Ramos (cell line): Measurements from ENCODE around the gene VSTM4.

Experiments used
- in situ Hi-C: fragments of 300-500 bp; cut with MboI; formaldehyde crosslinking; loops from one replicate; pipeline ENCODE4 v1.14.3; 2022; ENCODE audit warnings: low sequenced_read_pairs; ENCODE audit not compliant: unreplicated experiment

VSTM4 gene

GRCh38 chr10:49120911-49121310 is 5.6 kb upstream of the VSTM4 start:
- in situ Hi-C loops: no loop called here

GRCh38 chr10:49119746-49120145 is 4.4 kb upstream of the VSTM4 start:
- in situ Hi-C loops: no loop called here

- in situ Hi-C loops: no loop called here
Measured at GRCh38 chr10:49118430-49119074, 3.2 kb upstream of the VSTM4 start.

- in situ Hi-C loops: no loop called here
Measured at GRCh38 chr10:49117376-49118070, 2.2 kb upstream of the VSTM4 start.

- in situ Hi-C loops: no loop called here
Measured at GRCh38 chr10:49116509-49117375, 1.4 kb upstream of the VSTM4 start.

GRCh38 chr10:49115796-49116508 is 630 bp upstream of the VSTM4 start:
- in situ Hi-C loops: no loop called here

- in situ Hi-C loops: no loop called here
Measured at GRCh38 chr10:49114718-49115014, 656 bp downstream of the VSTM4 start.

- in situ Hi-C loops: no loop called here
Measured at GRCh38 chr10:49113741-49114141, 1.6 kb downstream of the VSTM4 start.

- in situ Hi-C loops: no loop called here
Measured at GRCh38 chr10:49112851-49113250, 2.5 kb downstream of the VSTM4 start.

- in situ Hi-C loops: no loop called here
Measured at GRCh38 chr10:49112098-49112497, 3.2 kb downstream of the VSTM4 start.

GRCh38 chr10:49111320-49111698 is 4.0 kb downstream of the VSTM4 start:
- in situ Hi-C loops: no loop called here

- in situ Hi-C loops: no loop called here
Measured at GRCh38 chr10:49110684-49111319, 4.5 kb downstream of the VSTM4 start.

- in situ Hi-C loops: no loop called here
Measured at GRCh38 chr10:49109669-49110340, 5.5 kb downstream of the VSTM4 start.

GRCh38 chr10:49108656-49109055 is 6.7 kb downstream of the VSTM4 start:
- in situ Hi-C loops: no loop called here

GRCh38 chr10:49107887-49108267 is 7.4 kb downstream of the VSTM4 start:
- in situ Hi-C loops: no loop called here

- in situ Hi-C loops: no loop called here
Measured at GRCh38 chr10:49107111-49107886, 8.0 kb downstream of the VSTM4 start.

GRCh38 chr10:49106451-49106850 is 8.9 kb downstream of the VSTM4 start:
- in situ Hi-C loops: no loop called here

GRCh38 chr10:49105076-49105475 is 10.2 kb downstream of the VSTM4 start:
- in situ Hi-C loops: no loop called here

- in situ Hi-C loops: no loop called here
Measured at GRCh38 chr10:49104323-49104722, 11.0 kb downstream of the VSTM4 start.
